Heart left ventricle (tissue), 16 donors: Measurements from ENCODE around the gene LAMA5. TPM values are rescaled to one million over a fixed set of nuclear protein-coding genes. Genes with fewer than 3 reads are reported as not detected.

Experiments
- ATAC-seq, 4 donors: fragments of 200-7000 bp; cut with Tn5 transposase; one replicate each; pipeline ENCODE4 v1.9.1; 2020 to 2022; ENCODE audit warnings: moderate library complexity in 4 of 4, mild to moderate bottlenecking in 3 of 4, moderate number of reproducible peaks in 1 of 4
- DNase-seq, 5 donors: peaks; one replicate each; pipeline ENCODE4 v3.0.0-alpha.2; 2020
- H3K27ac ChIP-seq, 12 donors: fragments of 200-600 bp; sonication (generic) in 4 of 12; one replicate each; pipeline versions ENCODE4 v1.5.0 to v1.8.0; 2016 to 2022; ENCODE audit warnings: mild to moderate bottlenecking in 2 of 12
- H3K27me3 ChIP-seq, 9 donors: fragments of 200-600 bp; sonication (generic) in 2 of 9; one replicate each; pipeline versions ENCODE4 v1.5.1 to v1.8.0; 2016 to 2022; ENCODE audit warnings: mild to moderate bottlenecking in 3 of 9
- H3K36me3 ChIP-seq, 9 donors: fragments of 200-600 bp; sonication (generic) in 2 of 9; one replicate each; pipeline versions ENCODE4 v1.5.0 to v1.8.0; 2018 to 2022; ENCODE audit warnings: mild to moderate bottlenecking in 2 of 9
- H3K4me1 ChIP-seq, 12 donors: fragments of 200-600 bp; sonication (generic) in 4 of 12; one replicate each; pipeline versions ENCODE4 v1.5.0 to v1.8.0; 2016 to 2022; ENCODE audit warnings: mild to moderate bottlenecking in 3 of 12
- H3K4me3 ChIP-seq, 12 donors: fragments of 200-600 bp; sonication (generic) in 4 of 12; one replicate each; pipeline versions ENCODE4 v1.5.0 to v1.8.0; 2017 to 2022; ENCODE audit warnings: mild to moderate bottlenecking in 9 of 12, moderate library complexity in 4 of 12
- H3K9me3 ChIP-seq, 12 donors: fragments of 200-600 bp; sonication (generic) in 4 of 12; one replicate each; pipeline versions ENCODE4 v1.5.0 to v1.8.0; 2016 to 2022; ENCODE audit warnings: mild to moderate bottlenecking in 1 of 12
- POLR2A ChIP-seq, 2 donors: fragments of 450-650 bp; IDR thresholded peaks; one replicate each; pipeline ENCODE4 v1.6.1; 2017; ENCODE audit warnings: antibody characterized with exemption in 2 of 2, mild to moderate bottlenecking in 2 of 2, moderate library complexity in 2 of 2
- WGBS, 4 donors: extraction: QIAGEN DNeasy Blood & Tissue Kit in 2 of 4; methylation state at CpG; one replicate each; pipeline versions ENCODE4 v1.1.5 to v1.1.7; 2013 to 2018; 5-methylcytosine and 5-hydroxymethylcytosine counted together
- intact Hi-C, 10 donors: fragments of 100-400 bp; cut with DNase I; formaldehyde crosslinking; loops; one replicate each; pipeline versions ENCODE4 v1.11.1 to v1.14.2; 2022
- polyA plus RNA-seq, 2 donors: library from polyadenylated mRNA; stranded (reverse); fragments of 200-250 nt; gene quantifications; one replicate each; pipeline ENCODE4 v1.2.3, GENCODE V29; 2013
- total RNA-seq, 9 donors: library from RNA; depleted of rRNA in 2 of 9; stranded (reverse); fragments of >200 nt in 2 of 9; fragmentation: NEBNext Ultra II Directional in 3 of 9; extraction: Animal tissue kit (Norgen Biotek cat#: 25700) in 3 of 9; gene quantifications; one replicate each; pipeline versions ENCODE4 v1.1.0 to v1.2.4, GENCODE V29; 2016 to 2023
- TF ChIP-seq, protein P1 (sequence below), 12 donors: fragments of 200-600 bp; sonication (generic) in 4 of 12; IDR thresholded peaks; one replicate each; pipeline versions ENCODE4 v1.5.0 to v1.8.0; 2018 to 2022; ENCODE audit warnings: antibody characterized with exemption in 12 of 12, mild to moderate bottlenecking in 5 of 12
- donor health status: ischemic (EF 13 %, LVEDD 7.1; RV severe dilation, severe dysfunction).
- donor health status: healthy with polysubstance abuse.
- donor health status: DM: no; HTN: yes; CAD: no.
- donor health status: DM: no; HTN: no; CAD: no.
- donor health status: ischemic (EF 25% LVEDD 6.9; RV normal size, moderate dysfunction).
- donor health status: ischemic (EF 25% LVEDD 5.7; RV mildly dilated, moderate dysfunction).
- donor health status: healthy.
- donor health status: DM: yes; HTN: yes; CAD: no.
- donor health status: ischemic (EF 35%, LVEDD 5.7; RV mildly dilated, moderate dysfunction).
- donor health status: nonischemic (EF 11% LVEDD 7.7; RV severe dilation, severe dysfunction).
- donor health status: DM: yes; HTN: yes; CAD: no.
- donor health status: PGD.
- donor health status: ischemic (EF 29% LVEDD 5.4; RV normal size, mild dysfunction).
- donor health status: nonischemic (EF 23%, LVEDD 6.1; RV moderate dilation, normal function).

The LAMA5 gene
- total and polyA plus RNA-seq, 11 donors, result 57.4 to 128 (median 73.6) TPM

DNA sequence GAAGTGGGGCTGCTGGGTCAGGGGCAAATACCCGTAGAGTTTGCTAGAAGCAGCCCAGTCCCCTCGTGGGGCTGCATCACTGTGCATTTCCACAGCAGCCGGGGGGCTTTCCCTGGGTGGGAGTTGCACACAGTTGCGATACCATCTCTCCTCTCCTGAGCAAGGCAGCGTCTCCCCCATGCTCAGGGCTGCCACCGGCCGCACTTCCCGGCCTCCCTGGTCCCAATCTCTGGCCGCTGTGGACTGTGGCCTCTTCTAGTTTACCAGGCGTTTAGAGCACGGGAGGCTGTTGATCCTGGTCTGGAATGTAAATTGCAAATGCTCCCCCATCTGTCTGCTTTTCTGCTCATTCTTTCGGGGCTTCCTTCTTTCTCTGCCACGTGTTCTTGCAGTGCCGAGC, 97.7 kb downstream of the LAMA5 start:
- Histone ChIP-seq H3K9me3 (peaks cover 0 to 8% (median 0%) of the 10 kb centered on the region in 12 donors), H3K27me3 (no peaks in the 10 kb centered on the region), H3K4me1 (peaks cover 0 to 18% (median 2%) of the 10 kb centered on the region in 12 donors), H3K4me3 (no peak overlapping the region), H3K36me3 (peaks cover 0 to 82% (median 60%) of the 10 kb centered on the region in 9 donors), H3K27ac (no peak overlapping the region)
- intact Hi-C loops, result no loop called here
- no peak for ATAC-seq
- WGBS, 4 donors, result 80 to 90% (median 86%) methylated on average over 13 to 14 of the region's 14 CpGs
- DNase-seq, result no peak
- TF ChIP-seq, protein P1, sequence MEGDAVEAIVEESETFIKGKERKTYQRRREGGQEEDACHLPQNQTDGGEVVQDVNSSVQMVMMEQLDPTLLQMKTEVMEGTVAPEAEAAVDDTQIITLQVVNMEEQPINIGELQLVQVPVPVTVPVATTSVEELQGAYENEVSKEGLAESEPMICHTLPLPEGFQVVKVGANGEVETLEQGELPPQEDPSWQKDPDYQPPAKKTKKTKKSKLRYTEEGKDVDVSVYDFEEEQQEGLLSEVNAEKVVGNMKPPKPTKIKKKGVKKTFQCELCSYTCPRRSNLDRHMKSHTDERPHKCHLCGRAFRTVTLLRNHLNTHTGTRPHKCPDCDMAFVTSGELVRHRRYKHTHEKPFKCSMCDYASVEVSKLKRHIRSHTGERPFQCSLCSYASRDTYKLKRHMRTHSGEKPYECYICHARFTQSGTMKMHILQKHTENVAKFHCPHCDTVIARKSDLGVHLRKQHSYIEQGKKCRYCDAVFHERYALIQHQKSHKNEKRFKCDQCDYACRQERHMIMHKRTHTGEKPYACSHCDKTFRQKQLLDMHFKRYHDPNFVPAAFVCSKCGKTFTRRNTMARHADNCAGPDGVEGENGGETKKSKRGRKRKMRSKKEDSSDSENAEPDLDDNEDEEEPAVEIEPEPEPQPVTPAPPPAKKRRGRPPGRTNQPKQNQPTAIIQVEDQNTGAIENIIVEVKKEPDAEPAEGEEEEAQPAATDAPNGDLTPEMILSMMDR (IDR thresholded peaks at IDR 0.05), result no peak
- TF ChIP-seq POLR2A (IDR thresholded peaks at IDR 0.05), result no peak

DNA sequence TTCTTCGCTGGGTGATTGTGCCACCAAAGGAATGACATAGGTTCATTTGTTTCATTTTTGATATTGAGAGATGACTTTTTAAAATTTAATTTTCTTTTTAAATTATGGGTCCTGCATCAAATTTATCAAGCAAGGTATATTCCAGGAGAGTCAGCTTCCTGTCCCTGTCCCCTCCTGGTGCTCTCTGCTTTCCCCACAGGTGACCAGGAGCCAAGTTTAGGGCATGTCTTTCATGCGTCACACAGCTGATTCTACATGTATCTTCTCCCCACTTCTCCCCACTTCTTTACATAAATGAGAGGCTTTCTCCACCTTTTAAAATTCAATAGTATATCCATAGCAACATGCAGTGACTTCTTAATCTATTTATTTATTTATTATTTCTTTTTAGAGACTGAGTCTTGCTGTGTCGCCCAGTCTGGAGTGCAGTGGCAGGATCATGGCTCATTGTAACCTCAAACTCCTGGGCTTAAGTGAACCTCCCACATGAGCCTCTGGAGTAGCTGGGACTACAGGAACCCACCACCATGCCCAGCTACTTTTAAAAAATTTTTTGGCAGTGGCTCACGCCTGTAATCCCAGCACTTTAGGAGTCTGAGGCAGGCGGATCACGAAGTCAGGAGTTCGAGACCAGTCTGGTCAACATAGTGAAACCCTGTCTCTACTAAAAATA, 98.7 kb downstream of the LAMA5 start:
- intact Hi-C loops, result no loop called here
- TF ChIP-seq, protein P1 (IDR thresholded peaks at IDR 0.05), result no peak
- no peak for TF ChIP-seq POLR2A (IDR thresholded peaks at IDR 0.05)
- 77 to 92% (median 82%) methylated on average over 7 of the region's 7 CpGs for WGBS, 4 donors
- ATAC-seq (no peak), DNase-seq (no peak)
- peaks cover 0 to 82% (median 60%) of the 10 kb centered on the region in 9 donors for H3K36me3 ChIP-seq
- H3K4me3 ChIP-seq, result no peak overlapping the region
- H3K27me3 ChIP-seq, result no peaks in the 10 kb centered on the region
- H3K9me3 ChIP-seq, result peaks cover 0 to 8% (median 0%) of the 10 kb centered on the region in 12 donors
- peak overlapping the region in 3 of 12 donors; percentile 31 to 73 (median 70) for H3K27ac ChIP-seq
- peaks cover 0 to 14% (median 2%) of the 10 kb centered on the region in 12 donors for H3K4me1 ChIP-seq

DNA sequence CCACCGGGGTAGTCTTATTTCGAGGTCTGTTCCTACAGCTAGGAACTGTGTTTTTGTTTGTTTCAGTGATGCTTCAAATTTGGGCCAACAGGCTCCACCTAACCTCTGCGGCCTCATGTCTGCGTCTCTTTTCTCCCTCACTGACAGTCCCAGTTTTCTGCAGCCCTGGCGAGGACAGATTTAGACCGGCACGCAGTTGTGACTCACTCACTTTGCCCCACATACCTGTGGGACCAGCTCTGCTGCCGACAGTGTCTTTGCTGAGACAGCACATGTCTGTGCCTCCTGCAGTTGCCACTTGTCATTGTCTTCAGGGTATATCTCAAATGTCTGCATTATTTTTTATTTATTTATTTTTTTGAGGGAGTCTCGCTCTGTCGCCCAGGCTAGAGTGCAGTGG, 99.6 kb downstream of the LAMA5 start:
- TF ChIP-seq, protein P1 (IDR thresholded peaks at IDR 0.05), result no peak
- no peak for TF ChIP-seq POLR2A (IDR thresholded peaks at IDR 0.05)
- Histone ChIP-seq H3K4me1 (peaks cover 0 to 14% (median 2%) of the 10 kb centered on the region in 12 donors), H3K36me3 (peaks cover 0 to 82% (median 60%) of the 10 kb centered on the region in 9 donors), H3K27me3 (no peaks in the 10 kb centered on the region), H3K4me3 (no peak overlapping the region), H3K9me3 (peaks cover 0 to 8% (median 0%) of the 10 kb centered on the region in 12 donors), H3K27ac (peak overlapping the region in 5 of 12 donors; percentile 3 to 73 (median 41))
- peak in 4 of 5 donors; percentile 43 to 85 (median 61) for DNase-seq
- 55 to 74% (median 69%) methylated on average over 10 of the region's 10 CpGs for WGBS, 4 donors
- ATAC-seq, result peak; percentile 84 to 93 (median 91)
- intact Hi-C loops, result no loop called here

DNA sequence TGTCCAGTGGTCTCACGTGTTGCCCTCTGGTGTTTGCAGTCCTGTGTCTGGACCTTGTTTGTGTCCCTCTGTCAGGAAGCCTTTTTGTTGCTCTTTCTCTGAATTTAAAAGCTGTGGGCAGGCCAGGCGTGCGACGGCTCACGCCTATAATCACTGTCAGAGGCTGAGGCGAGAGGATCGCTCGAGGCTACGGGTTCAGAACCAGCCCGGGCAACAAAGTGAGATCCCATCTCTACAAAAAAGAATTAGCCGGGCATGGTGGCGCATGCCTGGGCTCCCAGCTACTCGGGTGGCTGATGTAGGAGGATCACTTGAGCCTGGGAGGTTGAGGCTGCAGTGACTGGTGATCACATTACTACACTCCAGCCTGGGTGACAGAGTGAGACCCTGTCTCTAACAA, 100.3 kb downstream of the LAMA5 start:
- TF ChIP-seq POLR2A (IDR thresholded peaks at IDR 0.05), result no peak
- TF ChIP-seq, protein P1 (IDR thresholded peaks at IDR 0.05), result no peak
- intact Hi-C loops, result no loop called here
- DNase-seq, result no peak
- Histone ChIP-seq H3K4me3 (no peak overlapping the region), H3K36me3 (peaks cover 0 to 82% (median 60%) of the 10 kb centered on the region in 9 donors), H3K4me1 (peaks cover 0 to 14% (median 2%) of the 10 kb centered on the region in 12 donors), H3K27me3 (no peaks in the 10 kb centered on the region), H3K27ac (peak overlapping the region in 4 of 12 donors; percentile 3 to 73 (median 56)), H3K9me3 (peaks cover 0 to 8% (median 0%) of the 10 kb centered on the region in 12 donors)
- ATAC-seq, result no peak
- 93 to 97% (median 97%) methylated on average over 13 of the region's 13 CpGs for WGBS, 4 donors
